ENCODE results near the gene DOK3.

DOK3 gene

GRCh38 chr5:177491983-177492746 is 17.5 kb downstream of the DOK3 start:
- in situ Hi-C loops (cut with MboI; ENCODE audit: low sequenced_read_pairs, unreplicated experiment): no loop called here
- no peak for TF ChIP-seq CTCF (IDR thresholded peaks at IDR 0.05; ENCODE audit: borderline replicate concordance, control extremely low read depth, extremely low read depth, insufficient read depth, missing control alignments)
- no peak for DNase-seq (ENCODE audit: low spot score)

- TF ChIP-seq CTCF (IDR thresholded peaks at IDR 0.05; ENCODE audit: borderline replicate concordance, control extremely low read depth, extremely low read depth, insufficient read depth, missing control alignments): peak; percentile 29
- in situ Hi-C loops (cut with MboI; ENCODE audit: low sequenced_read_pairs, unreplicated experiment): no loop called here
- DNase-seq (ENCODE audit: low spot score): no peak
Observed at GRCh38 chr5:177491429-177491945, 18.1 kb downstream of the DOK3 start.

GRCh38 chr5:177490992-177491391 is 18.6 kb downstream of the DOK3 start:
- in situ Hi-C loops (cut with MboI; ENCODE audit: low sequenced_read_pairs, unreplicated experiment): no loop called here
- TF ChIP-seq CTCF (IDR thresholded peaks at IDR 0.05; ENCODE audit: borderline replicate concordance, control extremely low read depth, extremely low read depth, insufficient read depth, missing control alignments): no peak
- no peak for DNase-seq (ENCODE audit: low spot score)

GRCh38 chr5:177490311-177490991 is 19.2 kb downstream of the DOK3 start:
- TF ChIP-seq CTCF (IDR thresholded peaks at IDR 0.05; ENCODE audit: borderline replicate concordance, control extremely low read depth, extremely low read depth, insufficient read depth, missing control alignments): no peak
- no peak for DNase-seq (ENCODE audit: low spot score)
- in situ Hi-C loops (cut with MboI; ENCODE audit: low sequenced_read_pairs, unreplicated experiment): no loop called here

GRCh38 chr5:177489119-177489716 is 20.4 kb downstream of the DOK3 start:
- in situ Hi-C loops (cut with MboI; ENCODE audit: low sequenced_read_pairs, unreplicated experiment): no loop called here
- no peak for DNase-seq (ENCODE audit: low spot score)
- TF ChIP-seq CTCF (IDR thresholded peaks at IDR 0.05; ENCODE audit: borderline replicate concordance, control extremely low read depth, extremely low read depth, insufficient read depth, missing control alignments): no peak

- TF ChIP-seq CTCF (IDR thresholded peaks at IDR 0.05; ENCODE audit: borderline replicate concordance, control extremely low read depth, extremely low read depth, insufficient read depth, missing control alignments): peak; percentile 5
- in situ Hi-C loops (cut with MboI; ENCODE audit: low sequenced_read_pairs, unreplicated experiment): no loop called here
- no peak for DNase-seq (ENCODE audit: low spot score)
Observed at GRCh38 chr5:177487975-177488374, 21.7 kb downstream of the DOK3 start.

Measured in GM13976 (cell line).